WERI-Rb-1 (cell line): ENCODE data around the gene C4orf51.

Experiments
- DNase-seq: peaks from one replicate; pipeline ENCODE4 v3.0.0-alpha.2; 2020
- H3K27ac ChIP-seq: fragments of 250-450 bp; sonication (Bioruptor Pico); 2 replicates; pipeline ENCODE4 v1.5.1; 2020; ENCODE audit warnings: mild to moderate bottlenecking, moderate library complexity
- H3K27me3 ChIP-seq: fragments of 250-450 bp; sonication (Bioruptor Pico); 2 replicates; pipeline ENCODE4 v1.5.1; 2021; ENCODE audit warnings: mild to moderate bottlenecking, low read depth, moderate library complexity; ENCODE audit not compliant: insufficient read depth, severe bottlenecking
- H3K36me3 ChIP-seq: fragments of 250-450 bp; sonication (Bioruptor Pico); 2 replicates; pipeline ENCODE4 v1.5.1; 2020; ENCODE audit warnings: mild to moderate bottlenecking, moderate library complexity
- H3K4me3 ChIP-seq: 2 replicates; pipeline ENCODE4 v1.5.1; 2011; ENCODE audit warnings: low read depth, mild to moderate bottlenecking, control low read depth, low read length
- H3K9me3 ChIP-seq: fragments of 250-450 bp; sonication (Bioruptor Pico); 2 replicates; pipeline ENCODE4 v1.5.1; 2021; ENCODE audit warnings: mild to moderate bottlenecking, moderate library complexity; ENCODE audit not compliant: severe bottlenecking
- CTCF ChIP-seq: IDR thresholded peaks from 2 replicates; pipeline ENCODE4 v1.5.1; 2011; ENCODE audit warnings: low read depth, mild to moderate bottlenecking, control low read depth, inconsistent platforms, low read length

Gene C4orf51

GRCh38 chr4:145694929-145695328 lies 15.0 kb downstream of the C4orf51 start:
- TF ChIP-seq CTCF: no peak
- no peak overlapping the region for H3K4me3 ChIP-seq
- no peaks in the 10 kb centered on the region for H3K27me3 ChIP-seq
- no peaks in the 10 kb centered on the region for H3K9me3 ChIP-seq
- H3K27ac ChIP-seq: no peak overlapping the region
- no peak for DNase-seq
- H3K36me3 ChIP-seq: no peaks in the 10 kb centered on the region

- no peak for DNase-seq
- Histone ChIP-seq H3K4me3 (no peak overlapping the region), H3K9me3 (no peaks in the 10 kb centered on the region), H3K27ac (no peak overlapping the region), H3K27me3 (no peaks in the 10 kb centered on the region), H3K36me3 (no peaks in the 10 kb centered on the region)
- TF ChIP-seq CTCF: no peak
Observed at GRCh38 chr4:145697332-145697731, 17.4 kb downstream of the C4orf51 start.

- H3K36me3 ChIP-seq: no peaks in the 10 kb centered on the region
- no peak for DNase-seq
- H3K27me3 ChIP-seq: no peaks in the 10 kb centered on the region
- TF ChIP-seq CTCF: no peak
- no peak overlapping the region for H3K27ac ChIP-seq
- H3K9me3 ChIP-seq: no peaks in the 10 kb centered on the region
- no peak overlapping the region for H3K4me3 ChIP-seq
Observed at GRCh38 chr4:145698507-145698906, 18.6 kb downstream of the C4orf51 start.

GRCh38 chr4:145703850-145704497 lies 24.0 kb downstream of the C4orf51 start:
- Histone ChIP-seq H3K27ac (no peak overlapping the region), H3K27me3 (no peaks in the 10 kb centered on the region), H3K4me3 (no peak overlapping the region), H3K36me3 (no peaks in the 10 kb centered on the region), H3K9me3 (peaks cover 2% of the 10 kb centered on the region)
- no peak for TF ChIP-seq CTCF
- DNase-seq: no peak

- H3K4me3 ChIP-seq: no peak overlapping the region
Observed at GRCh38 chr4:145709336-145709735, 29.4 kb downstream of the C4orf51 start.

More at GRCh38 chr4:145709336-145709735, 29.4 kb downstream of the C4orf51 start:
- no peak for TF ChIP-seq CTCF
- H3K27me3 ChIP-seq: no peaks in the 10 kb centered on the region
- no peak overlapping the region for H3K27ac ChIP-seq
- peaks cover 11% of the 10 kb centered on the region for H3K9me3 ChIP-seq
- no peak for DNase-seq
- H3K36me3 ChIP-seq: no peaks in the 10 kb centered on the region
